ENCODE results near the gene EZR. TPM values are rescaled to one million over a fixed set of nuclear protein-coding genes. Genes with fewer than 3 reads are reported as not detected.

The EZR gene
- total RNA-seq, 1 experiment from 2014 or later = 1,402 TPM

DNA sequence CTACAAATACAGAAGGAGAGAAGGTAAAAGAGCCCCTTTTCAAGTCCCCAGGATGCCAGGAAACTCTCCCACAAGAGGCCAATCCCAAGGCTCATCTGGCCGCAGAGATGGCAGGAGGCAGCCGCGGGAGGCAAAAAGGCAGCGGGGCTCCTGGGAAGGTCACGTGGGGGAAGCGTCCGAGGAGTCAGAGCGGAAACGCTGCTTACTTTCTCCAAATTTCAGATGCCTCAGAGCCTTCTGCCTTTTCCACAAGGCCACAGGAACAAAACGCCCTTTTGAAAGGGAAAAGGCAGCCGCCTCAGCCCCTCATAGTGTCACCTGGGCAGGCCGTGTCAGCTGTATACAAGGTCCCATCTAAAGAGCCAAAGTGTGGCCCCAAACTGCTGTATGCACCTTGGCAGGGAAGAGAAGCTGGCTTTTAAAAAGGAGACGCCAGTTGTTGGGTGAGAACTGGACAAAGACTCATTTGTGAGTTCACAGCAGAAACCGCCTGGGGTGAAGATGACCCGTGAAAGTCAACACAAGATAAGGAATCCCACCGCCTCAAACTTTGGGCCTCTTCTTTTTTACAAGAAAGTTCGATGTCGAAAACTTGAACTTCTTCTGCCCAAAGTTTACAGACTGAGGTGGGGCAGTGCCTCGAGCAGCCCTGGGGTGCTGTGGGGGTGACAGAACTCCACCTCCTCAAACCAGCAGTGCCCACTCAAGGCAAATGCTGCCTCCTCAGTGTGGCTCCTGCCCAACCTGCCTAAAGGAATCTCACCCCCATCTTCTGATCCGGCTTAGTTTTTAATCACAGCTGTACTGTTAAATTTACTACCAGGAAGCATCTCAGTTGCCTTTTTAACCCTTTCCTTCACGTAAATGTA lies 45.4 kb downstream of the EZR start:
- H4K20me1 ChIP-seq (ENCODE audit: insufficient read depth) = peaks cover 52% of the 10 kb centered on the region; the same call in 1 of the 2 replicates
- H3K79me2 ChIP-seq (ENCODE audit: insufficient read depth, low read length) = peaks cover 100% of the 10 kb centered on the region

DNA sequence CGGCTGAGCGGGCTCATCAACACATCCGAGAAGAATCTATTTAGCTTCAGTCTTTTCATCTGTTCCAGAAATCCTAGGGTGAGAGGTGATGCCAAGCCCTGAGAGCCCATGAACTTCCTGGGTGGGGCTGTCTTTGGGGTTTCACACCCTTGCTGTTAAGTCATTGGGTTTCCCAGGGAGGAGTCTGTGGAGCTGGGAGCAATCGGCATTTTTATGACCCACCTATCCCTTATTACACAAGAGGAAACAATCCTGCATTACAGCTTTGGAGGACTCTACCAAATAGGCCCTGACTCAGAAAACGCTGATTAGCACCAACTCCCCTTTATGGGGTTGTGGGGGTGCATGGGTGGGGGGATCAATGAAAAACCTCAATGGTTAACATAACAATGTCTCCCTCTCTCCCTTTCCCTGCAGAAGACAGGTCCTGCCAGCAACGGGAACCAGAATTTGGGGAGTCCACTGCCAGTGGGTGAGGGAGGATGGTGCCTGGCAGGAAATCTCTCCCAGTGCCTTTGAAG lies 46.3 kb downstream of the EZR start:
- BruUV-seq (replicated peaks) = no TSS peak
- CTCF ChIA-PET = interaction anchor here (0.9 to 1.5 kb wide), 3 partner anchors 9 to 200 kb away, joined by 3 read pairs; no protein-coding TSS in a partner anchor
- intact Hi-C loops (cut with micrococcal nuclease) = no loop called here
- no peak overlapping the region for H3K4me3 ChIP-seq (replicated peaks in 1 of 2; ENCODE audit: low read depth in 1 of 2, low read length in 2 of 2)
- peak overlapping the region; percentile 57 for H3K27ac ChIP-seq (ENCODE audit: low read depth, low read length)
- ATAC-seq (peak; percentile 3; the same call in 1 of the 2 replicates), DNase-seq (ENCODE audit: low read depth, low spot score) (no peak)
- H3K4me1 ChIP-seq (ENCODE audit: control insufficient read depth in 1 of 2, insufficient read depth in 2 of 2, low read length in 2 of 2) = peaks cover 14 to 100% of the 10 kb centered on the region in 2 experiments
- H3K36me3 ChIP-seq (ENCODE audit: control insufficient read depth in 1 of 2, insufficient read depth in 2 of 2, low read length in 2 of 2) = peaks cover 69 to 99% of the 10 kb centered on the region in 2 experiments
- no peaks in the 10 kb centered on the region for H3K9me2 ChIP-seq (ENCODE audit: insufficient read depth)
- H3K4me2 ChIP-seq (ENCODE audit: low read length) = peak overlapping the region; percentile 15
- H3K9ac ChIP-seq (ENCODE audit: low read length) = peak overlapping the region; percentile 29
- H3K27me3 ChIP-seq (ENCODE audit: insufficient read depth, low read length) = no peaks in the 10 kb centered on the region
- H4K20me1 ChIP-seq (ENCODE audit: insufficient read depth) = peaks cover 44% of the 10 kb centered on the region; the same call in 1 of the 2 replicates
- peaks cover 100% of the 10 kb centered on the region for H3K79me2 ChIP-seq (ENCODE audit: insufficient read depth, low read length)
- POLR2A ChIA-PET = interaction anchor here (0.7 kb wide), 1 partner anchor 12 kb away, joined by 3 read pairs; no protein-coding TSS in a partner anchor
- no peak overlapping the region for H2AFZ ChIP-seq (ENCODE audit: low read depth, low read length, poor library complexity, severe bottlenecking)
- TF ChIP-seq POLR2A (IDR thresholded peaks at IDR 0.05; ENCODE audit: borderline replicate concordance, extremely low read depth, insufficient read depth, insufficient read length) (no peak), EGR1 (IDR thresholded peaks at IDR 0.05; ENCODE audit: low read depth) (no peak), ZFX (IDR thresholded peaks at IDR 0.05) (no peak), ZNF274 (IDR thresholded peaks at IDR 0.05; ENCODE audit: low read depth, low read length) (no peak), TCF7L2 (IDR thresholded peaks at IDR 0.05; ENCODE audit: borderline replicate concordance, extremely low read depth, insufficient read depth, insufficient read length) (no peak), SRF (IDR thresholded peaks at IDR 0.05; ENCODE audit: low read depth) (no peak), YY1 (IDR thresholded peaks at IDR 0.05; ENCODE audit: extremely low read depth, insufficient replicate concordance, low read depth, low read length) (no peak), RAD21 (IDR thresholded peaks at IDR 0.05; ENCODE audit: low read depth) (no peak)
- TF ChIP-seq, protein P1, sequence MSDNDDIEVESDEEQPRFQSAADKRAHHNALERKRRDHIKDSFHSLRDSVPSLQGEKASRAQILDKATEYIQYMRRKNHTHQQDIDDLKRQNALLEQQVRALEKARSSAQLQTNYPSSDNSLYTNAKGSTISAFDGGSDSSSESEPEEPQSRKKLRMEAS (IDR thresholded peaks at IDR 0.05) = no peak
- TF ChIP-seq, protein P2, sequence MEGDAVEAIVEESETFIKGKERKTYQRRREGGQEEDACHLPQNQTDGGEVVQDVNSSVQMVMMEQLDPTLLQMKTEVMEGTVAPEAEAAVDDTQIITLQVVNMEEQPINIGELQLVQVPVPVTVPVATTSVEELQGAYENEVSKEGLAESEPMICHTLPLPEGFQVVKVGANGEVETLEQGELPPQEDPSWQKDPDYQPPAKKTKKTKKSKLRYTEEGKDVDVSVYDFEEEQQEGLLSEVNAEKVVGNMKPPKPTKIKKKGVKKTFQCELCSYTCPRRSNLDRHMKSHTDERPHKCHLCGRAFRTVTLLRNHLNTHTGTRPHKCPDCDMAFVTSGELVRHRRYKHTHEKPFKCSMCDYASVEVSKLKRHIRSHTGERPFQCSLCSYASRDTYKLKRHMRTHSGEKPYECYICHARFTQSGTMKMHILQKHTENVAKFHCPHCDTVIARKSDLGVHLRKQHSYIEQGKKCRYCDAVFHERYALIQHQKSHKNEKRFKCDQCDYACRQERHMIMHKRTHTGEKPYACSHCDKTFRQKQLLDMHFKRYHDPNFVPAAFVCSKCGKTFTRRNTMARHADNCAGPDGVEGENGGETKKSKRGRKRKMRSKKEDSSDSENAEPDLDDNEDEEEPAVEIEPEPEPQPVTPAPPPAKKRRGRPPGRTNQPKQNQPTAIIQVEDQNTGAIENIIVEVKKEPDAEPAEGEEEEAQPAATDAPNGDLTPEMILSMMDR (IDR thresholded peaks at IDR 0.05 in 2 of 3, conservative IDR thresholded peaks at IDR 0.05 in 1 of 3; ENCODE audit: borderline replicate concordance in 1 of 3, insufficient read depth in 1 of 3, low read depth in 2 of 3, low read length in 2 of 3) = no peak
- no peaks in the 10 kb centered on the region for H3K9me3 ChIP-seq (ENCODE audit: control insufficient read depth in 1 of 2, insufficient read depth in 1 of 2, low read depth in 1 of 2, low read length in 2 of 2)
- RAD21 ChIA-PET (ENCODE audit: low non-redundant PET in 1 of 2, low total read pairs in 2 of 2, uncharacterized antibody in 2 of 2, unreplicated experiment in 2 of 2) = no interaction called here

More for the DNA sequence above, 45.4 kb downstream of the EZR start:
- H3K27me3 ChIP-seq (ENCODE audit: insufficient read depth, low read length) = no peaks in the 10 kb centered on the region
- BruUV-seq (replicated peaks) = no TSS peak
- H2AFZ ChIP-seq (ENCODE audit: low read depth, low read length, poor library complexity, severe bottlenecking) = no peak overlapping the region
- H3K4me1 ChIP-seq (ENCODE audit: control insufficient read depth in 1 of 2, insufficient read depth in 2 of 2, low read length in 2 of 2) = peaks cover 21 to 100% of the 10 kb centered on the region in 2 experiments
- POLR2A ChIA-PET = no interaction called here
- DNase-seq (ENCODE audit: low read depth, low spot score) (no peak), ATAC-seq (no peak)
- peaks cover 68 to 99% of the 10 kb centered on the region in 2 experiments for H3K36me3 ChIP-seq (ENCODE audit: control insufficient read depth in 1 of 2, insufficient read depth in 2 of 2, low read length in 2 of 2)
- peak overlapping the region; percentile 15 for H3K4me2 ChIP-seq (ENCODE audit: low read length)
- no peaks in the 10 kb centered on the region for H3K9me2 ChIP-seq (ENCODE audit: insufficient read depth)
- CTCF ChIA-PET = interaction anchor here (1.0 kb wide), 1 partner anchor 199 kb away, joined by 3 read pairs; no protein-coding TSS in a partner anchor
- TF ChIP-seq EZH2 (IDR thresholded peaks at IDR 0.05) (no peak), POLR2AphosphoS5 (IDR thresholded peaks at IDR 0.05; ENCODE audit: low read depth, low read length) (peak; percentile 69)
- peak overlapping the region; percentile 29 for H3K9ac ChIP-seq (ENCODE audit: low read length)
- no peak overlapping the region for H3K4me3 ChIP-seq (replicated peaks in 1 of 2; ENCODE audit: low read depth in 1 of 2, low read length in 2 of 2)
- intact Hi-C loops (cut with micrococcal nuclease) = no loop called here
- H3K9me3 ChIP-seq (ENCODE audit: control insufficient read depth in 1 of 2, insufficient read depth in 1 of 2, low read depth in 1 of 2, low read length in 2 of 2) = no peaks in the 10 kb centered on the region
- RAD21 ChIA-PET (ENCODE audit: low non-redundant PET in 1 of 2, low total read pairs in 2 of 2, uncharacterized antibody in 2 of 2, unreplicated experiment in 2 of 2) = no interaction called here
- peak overlapping the region; percentile 57 for H3K27ac ChIP-seq (ENCODE audit: low read depth, low read length)

Measured in HCT116 (cell line).